ENCODE measurements around the gene PEAK1.

PEAK1 gene

GRCh38 chr15:77295446-77295845 lies 124.5 kb downstream of the PEAK1 start:
- no peak for DNase-seq

GRCh38 chr15:77292969-77293558 lies 126.8 kb downstream of the PEAK1 start:
- no peak for DNase-seq

DNA sequence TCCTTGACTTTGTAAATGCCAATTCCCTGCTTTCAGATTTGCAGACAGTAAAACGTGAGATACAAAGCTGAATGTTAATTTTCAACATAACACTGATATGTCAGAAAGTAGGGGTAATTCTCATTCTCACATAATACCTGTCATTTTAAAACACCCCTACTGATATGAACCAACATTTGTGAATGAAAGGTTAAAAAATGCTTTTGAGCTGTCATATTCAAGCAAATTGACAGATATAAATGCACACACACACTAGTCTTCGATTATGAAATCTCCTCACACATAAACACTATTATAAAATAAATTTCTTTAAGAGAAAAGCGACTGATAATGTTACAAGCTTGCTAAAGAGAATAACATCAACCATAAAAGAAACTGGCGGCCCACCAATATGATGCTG lies 128.8 kb downstream of the PEAK1 start:
- no peak for DNase-seq

DNA sequence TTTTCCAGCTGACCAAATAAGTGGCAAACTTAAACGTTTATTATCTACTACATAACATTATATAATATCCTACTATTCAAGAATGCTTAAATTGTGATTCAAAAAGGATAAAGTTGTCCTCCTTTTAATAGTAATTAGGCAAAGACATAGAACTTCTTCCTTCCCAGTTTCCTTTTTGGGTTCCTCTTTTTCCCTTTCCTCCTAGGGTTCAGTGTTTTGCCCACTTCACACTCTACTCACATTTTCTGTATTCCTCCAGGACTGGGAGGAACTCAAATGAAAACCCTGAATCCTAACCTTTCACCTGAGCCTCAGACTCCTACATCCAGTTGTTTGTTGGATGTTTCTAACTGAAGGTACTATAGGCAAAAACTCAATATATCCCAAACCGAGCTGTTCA lies 132.5 kb downstream of the PEAK1 start:
- peak in 3 of 4 experiments; percentile 8 to 39 (median 24) for DNase-seq

GRCh38 chr15:77285057-77285997 lies 134.6 kb downstream of the PEAK1 start:
- peak; percentile 4 to 44 (median 22) for DNase-seq

GRCh38 chr15:77282333-77282732 lies 137.6 kb downstream of the PEAK1 start:
- no peak for DNase-seq

DNA sequence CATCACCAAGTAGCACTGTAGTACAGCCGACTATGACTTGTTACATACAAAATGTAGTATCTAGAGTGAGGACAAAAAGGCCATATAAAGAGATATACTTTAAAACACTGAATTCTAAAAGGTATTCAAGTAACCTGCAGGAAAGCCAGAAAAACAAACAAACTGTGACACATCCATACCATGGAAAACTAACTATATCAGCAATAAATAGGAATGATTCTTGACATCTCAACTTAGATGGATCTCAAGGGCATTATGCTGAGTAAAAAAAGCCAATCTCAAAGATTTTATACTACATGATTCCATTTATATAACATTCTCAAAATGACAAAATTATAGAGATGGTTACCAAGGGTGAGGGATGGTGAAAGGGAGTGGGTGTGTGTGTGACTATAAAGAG lies 143.0 kb downstream of the PEAK1 start:
- no peak for DNase-seq

DNA sequence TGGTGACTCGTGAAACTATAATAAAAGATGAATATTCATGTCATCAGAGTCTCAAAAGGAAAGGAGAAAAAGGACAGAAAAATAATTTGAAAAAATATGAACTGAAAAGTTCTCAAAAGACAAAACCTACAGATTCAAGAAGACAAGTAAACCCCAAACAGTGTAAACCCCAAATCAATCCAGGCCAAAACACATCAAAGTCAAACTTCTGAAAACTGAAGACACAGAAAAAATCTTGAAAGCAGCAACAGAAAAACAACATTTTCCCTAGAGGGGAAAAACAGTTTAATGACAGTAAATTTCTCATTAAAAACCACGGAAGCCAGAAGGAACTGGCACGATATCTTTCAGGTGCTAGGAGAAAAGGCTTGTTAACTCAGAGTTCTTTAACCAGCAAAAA lies 143.8 kb downstream of the PEAK1 start:
- DNase-seq = no peak

- peak in 3 of 4 experiments; percentile 6 to 36 (median 23) for DNase-seq
These were observed 146.8 kb downstream of the PEAK1 start for GRCh38 chr15:77273136-77273535.

DNA sequence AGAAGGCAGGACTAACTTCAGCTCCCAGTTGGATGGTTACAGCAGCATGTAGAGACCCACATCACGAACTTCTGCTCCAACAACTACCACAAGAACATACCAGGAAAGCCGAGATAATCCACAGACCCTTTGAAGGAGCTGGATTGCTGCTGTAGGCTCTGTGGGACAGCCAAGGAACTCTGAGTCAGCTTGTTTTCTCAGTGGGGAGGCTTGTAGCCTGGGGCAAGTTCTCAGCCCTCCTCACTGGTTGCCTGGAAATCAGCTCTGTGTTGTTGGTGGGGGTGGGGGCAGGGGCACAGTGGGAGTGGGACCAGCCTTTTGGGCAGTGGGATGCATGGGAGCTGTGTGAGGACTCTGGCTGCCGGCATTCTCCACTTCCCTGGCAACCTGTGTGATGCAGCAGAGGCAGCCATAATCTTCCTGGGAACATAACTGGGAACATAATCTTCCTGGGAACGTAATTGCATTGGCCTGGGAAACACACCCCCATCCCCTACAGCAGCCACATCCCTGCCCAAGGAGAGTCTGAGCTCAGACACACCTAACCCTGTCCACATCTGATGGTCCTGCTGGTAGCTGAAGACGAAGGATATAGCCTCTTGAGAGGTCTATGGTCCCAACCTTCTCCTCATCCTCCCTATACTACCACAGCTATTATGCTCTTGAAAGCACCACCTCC lies 153.1 kb downstream of the PEAK1 start:
- no peak for DNase-seq

GRCh38 chr15:77255385-77255784 lies 164.5 kb downstream of the PEAK1 start:
- DNase-seq = no peak

DNA sequence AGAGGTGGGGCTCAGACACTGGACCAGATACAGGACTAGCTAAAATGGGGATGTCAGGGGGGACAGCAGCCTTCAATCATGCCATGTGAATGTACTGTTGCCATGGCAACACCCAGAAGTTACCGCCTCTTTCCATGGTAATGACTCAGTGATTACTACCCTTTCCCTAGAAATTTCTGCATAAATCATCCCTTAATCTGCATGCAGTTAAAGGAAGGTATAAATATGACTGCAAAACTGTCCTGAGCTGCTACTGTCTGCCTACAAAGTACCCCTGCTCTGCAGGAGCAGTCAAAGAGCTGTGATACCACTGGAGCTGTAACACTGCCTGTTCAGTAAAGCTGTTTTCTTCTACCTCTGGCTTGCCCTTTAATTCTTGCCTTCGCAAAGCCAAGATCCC lies 168.2 kb downstream of the PEAK1 start:
- peak in 1 of 4 experiments; percentile 2 for DNase-seq

- DNase-seq = no peak
These were observed 172.8 kb downstream of the PEAK1 start for GRCh38 chr15:77247116-77247515.

DNA sequence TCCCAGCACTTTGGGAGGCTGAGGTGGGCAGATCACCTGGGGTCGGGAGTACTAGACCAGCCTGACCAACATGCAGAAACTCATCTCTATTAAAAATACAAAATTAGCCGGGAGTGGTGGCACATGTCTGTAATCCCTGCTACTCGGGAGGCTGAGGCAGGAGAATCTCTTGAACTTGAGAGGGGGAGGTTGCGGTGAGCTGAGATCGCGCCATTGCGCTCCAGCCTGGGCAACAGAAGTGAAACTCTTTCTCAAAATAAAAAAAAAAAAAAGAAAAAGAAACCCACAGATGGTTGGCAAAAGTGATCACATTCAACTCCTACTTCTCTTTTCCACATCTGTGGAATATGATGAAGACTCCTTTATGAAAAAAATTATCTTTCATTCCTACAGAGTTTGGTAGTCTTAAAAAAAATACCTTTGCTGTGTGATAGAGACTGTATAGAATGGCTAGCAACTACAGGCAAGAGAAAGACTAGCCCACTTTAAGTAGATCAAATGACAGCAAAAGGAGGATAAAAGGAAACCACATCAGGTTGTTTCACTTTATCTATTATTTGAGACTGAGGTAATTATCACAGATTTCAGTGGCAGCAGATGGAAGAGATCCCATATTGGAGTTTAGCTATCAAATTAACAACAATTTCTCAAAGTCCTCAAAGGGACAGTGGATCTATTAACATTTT lies 176.0 kb downstream of the PEAK1 start:
- peak in 3 of 4 experiments; percentile 7 to 21 (median 17) for DNase-seq

DNA sequence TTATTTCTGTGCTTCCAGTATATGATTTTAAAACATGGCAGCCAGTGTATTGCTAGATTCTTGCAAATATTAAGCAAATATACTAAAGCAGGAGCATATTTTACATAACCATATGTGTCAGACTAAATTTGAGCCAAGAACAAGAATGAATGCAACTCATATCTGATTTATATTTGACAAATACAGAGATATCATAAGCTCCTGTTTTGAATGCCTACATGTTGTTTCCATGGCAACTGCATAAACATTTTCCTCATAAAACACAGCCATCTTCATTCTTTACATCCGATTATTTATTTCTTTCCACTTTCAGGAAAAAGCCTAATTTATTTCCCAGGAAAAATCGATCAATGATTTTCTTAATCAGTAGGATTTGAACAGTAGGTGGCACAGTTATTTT lies 176.8 kb downstream of the PEAK1 start:
- no peak for DNase-seq

DNA sequence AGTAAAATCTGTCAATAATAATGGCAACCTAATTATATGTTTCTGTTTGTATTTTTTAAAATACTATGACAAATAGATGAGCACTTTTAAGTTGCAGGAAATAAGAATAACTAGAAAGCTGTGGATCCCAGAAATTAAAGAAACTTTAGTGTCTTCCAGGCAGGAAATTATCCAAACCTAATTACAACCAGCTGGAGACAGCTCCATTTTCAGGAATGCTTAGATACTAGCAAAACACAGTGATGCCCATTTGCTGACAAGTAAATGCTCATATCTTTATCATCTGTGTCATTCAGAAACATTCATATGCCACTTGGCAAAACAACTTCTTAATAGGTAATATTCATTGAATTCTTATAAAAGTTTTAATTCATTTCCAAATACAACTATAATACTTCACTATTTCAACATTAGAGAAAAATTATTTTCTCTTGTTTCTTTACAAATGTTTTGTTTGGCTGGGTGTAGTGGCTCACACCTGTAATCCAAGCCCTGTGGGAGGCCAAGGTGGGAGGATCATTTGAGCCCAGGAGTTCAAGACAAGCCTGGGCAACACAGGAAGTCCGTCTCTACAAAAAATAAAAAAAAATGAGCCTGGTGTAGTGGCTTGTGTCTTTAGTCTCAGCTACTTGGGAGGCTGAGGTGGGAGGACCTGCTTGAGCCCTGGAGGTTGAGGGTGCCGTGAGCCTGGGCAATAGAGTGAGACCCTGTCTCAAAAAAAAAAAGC lies 179.9 kb downstream of the PEAK1 start:
- DNase-seq = no peak

- DNase-seq = no peak
These were observed 184.3 kb downstream of the PEAK1 start for GRCh38 chr15:77235566-77235965.

DNA sequence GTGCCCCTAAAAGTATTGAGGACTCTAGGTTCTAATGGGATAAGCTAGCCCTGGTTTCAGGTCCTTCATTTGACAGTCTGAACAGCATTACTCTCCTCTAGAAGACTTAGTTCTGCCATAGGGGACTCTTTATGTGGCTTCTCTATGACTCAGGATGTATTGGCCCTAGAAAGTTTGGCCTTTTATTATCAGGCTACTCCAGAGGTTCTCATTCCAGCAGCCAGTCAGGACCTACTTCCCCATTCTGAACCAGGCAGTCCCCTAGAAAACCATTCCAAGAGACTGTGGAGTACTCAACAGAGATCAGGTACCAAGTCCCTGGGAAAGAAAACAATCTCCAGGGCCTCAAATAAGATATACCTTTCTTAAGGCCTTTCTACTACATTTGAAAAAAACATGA lies 191.1 kb downstream of the PEAK1 start:
- peak in 3 of 4 experiments; percentile 4 to 34 (median 29) for DNase-seq

DNA sequence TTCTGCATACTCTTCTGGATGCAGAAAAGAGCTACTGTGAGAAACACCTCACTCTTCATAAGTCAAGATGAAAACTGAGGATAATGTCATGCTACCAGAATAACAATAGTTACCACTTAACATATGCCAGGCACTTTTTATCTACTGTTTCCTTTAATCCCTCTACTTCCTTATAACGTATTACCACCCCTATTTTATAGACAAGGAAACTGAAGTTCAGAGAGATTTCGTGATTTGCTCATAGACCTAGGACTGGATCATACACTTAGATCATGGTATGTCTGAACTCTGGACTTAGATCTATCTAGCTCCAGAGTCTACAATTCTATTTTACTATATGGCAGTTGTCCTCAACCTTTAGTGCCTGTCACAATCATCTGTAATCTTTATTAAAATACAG lies 193.3 kb downstream of the PEAK1 start:
- DNase-seq = peak in 1 of 4 experiments; percentile 6

GRCh38 chr15:77225646-77226045 lies 194.3 kb downstream of the PEAK1 start:
- no peak for DNase-seq

DNA sequence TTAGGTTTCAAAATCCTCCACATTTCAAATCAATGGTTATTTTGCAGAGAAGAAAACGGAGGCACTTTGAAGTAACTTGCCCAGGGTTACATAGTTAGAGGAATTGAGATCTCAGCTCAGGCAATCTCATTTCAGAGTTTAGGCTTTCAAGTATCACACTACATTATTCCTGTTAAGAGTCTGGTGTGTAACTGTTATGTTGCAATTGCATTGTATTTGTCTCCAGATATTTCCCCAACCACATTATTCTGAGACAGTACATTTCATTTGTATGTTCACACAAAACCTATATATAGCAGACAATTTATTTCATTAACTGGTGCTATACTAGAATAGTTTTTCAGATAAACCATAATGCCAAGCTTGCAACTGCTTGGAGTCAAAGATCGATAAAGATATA lies 194.8 kb downstream of the PEAK1 start:
- no peak for DNase-seq

GRCh38 chr15:77224352-77224751 lies 195.6 kb downstream of the PEAK1 start:
- DNase-seq = no peak
